ENCODE data around the gene GPR17. TPM values are rescaled to one million over a fixed set of nuclear protein-coding genes. Genes with fewer than 3 reads are reported as not detected.

The GPR17 gene
- total and polyA plus RNA-seq, 2 donors (not counting 1 experiment from before 2014, with no cell fraction given): 0.06 TPM; not detected in 1

DNA sequence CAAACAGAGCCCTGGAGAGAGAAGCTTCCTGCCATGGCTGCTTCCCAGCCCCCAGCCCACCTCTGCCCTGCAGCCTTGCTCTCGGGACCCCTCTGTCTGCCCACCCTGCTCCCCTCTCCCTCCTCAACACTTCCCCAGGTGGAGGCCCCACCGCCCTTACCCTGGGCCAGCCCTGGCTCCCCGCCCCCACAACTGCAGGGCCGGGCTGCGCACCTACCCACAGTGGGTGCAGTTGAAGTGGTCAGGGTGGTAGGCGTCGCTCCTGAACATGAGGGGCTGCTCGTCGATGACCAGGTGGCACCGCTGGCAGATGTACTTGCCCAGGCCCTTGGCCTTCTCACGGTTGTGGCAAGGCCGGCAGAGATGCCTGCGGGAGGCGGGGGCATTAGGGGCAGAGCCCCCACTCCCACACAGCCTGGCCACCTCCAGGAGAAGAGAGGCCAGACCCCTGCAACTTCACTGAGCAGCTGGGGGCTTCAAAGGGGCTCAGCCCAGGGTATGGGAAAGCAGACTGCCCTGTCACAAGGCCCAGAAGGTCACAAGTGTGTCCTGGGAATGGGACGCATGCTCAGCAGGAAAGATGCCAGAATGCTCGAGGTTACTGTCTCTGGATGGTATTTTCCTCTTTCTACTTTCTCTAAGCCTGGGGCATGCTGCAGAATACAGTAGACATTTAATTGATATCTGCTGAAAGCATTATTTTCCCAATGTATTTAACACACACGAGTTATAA, 3.1 kb upstream of the GPR17 start:
- H3K9me3 ChIP-seq (ENCODE audit: control extremely low read depth in 1 of 3, control insufficient read depth in 2 of 3, insufficient read depth in 1 of 3, low read length in 2 of 3): no peaks in the 10 kb centered on the region
- intact Hi-C loops (cut with micrococcal nuclease): no loop called here
- H3K27me3 Mint-ChIP-seq: no peaks in the 10 kb centered on the region
- whole genome bisulfite sequencing (ENCODE audit: insufficient coverage): 100% methylated on average over 15 of the region's 17 CpGs
- peaks cover 44 to 64% of the 10 kb centered on the region in 2 donors for H3K4me1 ChIP-seq (ENCODE audit: control insufficient read depth in 2 of 2, insufficient read depth in 2 of 2, low read length in 2 of 2)
- no peaks in the 10 kb centered on the region for H3K36me3 ChIP-seq (replicated peaks in 1 of 2; ENCODE audit: control extremely low read depth in 1 of 2, control insufficient read depth in 1 of 2, extremely low read depth in 1 of 2, insufficient read depth in 2 of 2, low read length in 1 of 2)
- no peak for DNase-seq
- no peaks in the 10 kb centered on the region for H3K79me2 ChIP-seq (ENCODE audit: control insufficient read depth, insufficient read depth, low read length)
- no peak overlapping the region for H3K4me2 ChIP-seq (replicated peaks; ENCODE audit: low read depth, low read length, poor library complexity, severe bottlenecking)
- no peak for ATAC-seq (ENCODE audit: low read depth)
- ChIA-PET POLR2A (no interaction called here), CTCF (interaction anchor here (19.3 kb wide), 1 partner anchor 50 kb away, joined by 553 read pairs; no protein-coding TSS in a partner anchor)
- H3K4me3 ChIP-seq (ENCODE audit: control extremely low read depth in 1 of 5, extremely low read depth in 1 of 5, insufficient read depth in 1 of 5, low read depth in 2 of 5, low read length in 4 of 5): no peak overlapping the region
- H3K27me3 ChIP-seq (replicated peaks in 1 of 4; ENCODE audit: control extremely low read depth in 1 of 4, control insufficient read depth in 3 of 4, insufficient read depth in 4 of 4, low read length in 3 of 4): no peaks in the 10 kb centered on the region
- H3K9me3 Mint-ChIP-seq (ENCODE audit: insufficient read depth): no peaks in the 10 kb centered on the region
- H3K4me3 Mint-ChIP-seq: peak overlapping the region; percentile 10
- H2AFZ ChIP-seq (ENCODE audit: insufficient read depth, low read depth, low read length, poor library complexity, severe bottlenecking): peak overlapping the region; percentile 75
- peaks cover 61% of the 10 kb centered on the region for H3K4me1 Mint-ChIP-seq
- H3K27ac Mint-ChIP-seq: peak overlapping the region; percentile 81
- H3K9ac ChIP-seq (ENCODE audit: low read length): no peak overlapping the region
- H3K27ac ChIP-seq (ENCODE audit: low read length in 2 of 2): peak overlapping the region in 1 of 2 donors; percentile 23
- TF ChIP-seq EZH2 (IDR thresholded peaks at IDR 0.05; ENCODE audit: borderline replicate concordance, insufficient read depth, low read depth, low read length, poor library complexity, severe bottlenecking): no peak
- TF ChIP-seq, protein P1, sequence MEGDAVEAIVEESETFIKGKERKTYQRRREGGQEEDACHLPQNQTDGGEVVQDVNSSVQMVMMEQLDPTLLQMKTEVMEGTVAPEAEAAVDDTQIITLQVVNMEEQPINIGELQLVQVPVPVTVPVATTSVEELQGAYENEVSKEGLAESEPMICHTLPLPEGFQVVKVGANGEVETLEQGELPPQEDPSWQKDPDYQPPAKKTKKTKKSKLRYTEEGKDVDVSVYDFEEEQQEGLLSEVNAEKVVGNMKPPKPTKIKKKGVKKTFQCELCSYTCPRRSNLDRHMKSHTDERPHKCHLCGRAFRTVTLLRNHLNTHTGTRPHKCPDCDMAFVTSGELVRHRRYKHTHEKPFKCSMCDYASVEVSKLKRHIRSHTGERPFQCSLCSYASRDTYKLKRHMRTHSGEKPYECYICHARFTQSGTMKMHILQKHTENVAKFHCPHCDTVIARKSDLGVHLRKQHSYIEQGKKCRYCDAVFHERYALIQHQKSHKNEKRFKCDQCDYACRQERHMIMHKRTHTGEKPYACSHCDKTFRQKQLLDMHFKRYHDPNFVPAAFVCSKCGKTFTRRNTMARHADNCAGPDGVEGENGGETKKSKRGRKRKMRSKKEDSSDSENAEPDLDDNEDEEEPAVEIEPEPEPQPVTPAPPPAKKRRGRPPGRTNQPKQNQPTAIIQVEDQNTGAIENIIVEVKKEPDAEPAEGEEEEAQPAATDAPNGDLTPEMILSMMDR (IDR thresholded peaks at IDR 0.05): no peak
- H4K20me1 ChIP-seq (ENCODE audit: control insufficient read depth, insufficient read depth, low read length, poor library complexity, severe bottlenecking): no peaks in the 10 kb centered on the region

DNA sequence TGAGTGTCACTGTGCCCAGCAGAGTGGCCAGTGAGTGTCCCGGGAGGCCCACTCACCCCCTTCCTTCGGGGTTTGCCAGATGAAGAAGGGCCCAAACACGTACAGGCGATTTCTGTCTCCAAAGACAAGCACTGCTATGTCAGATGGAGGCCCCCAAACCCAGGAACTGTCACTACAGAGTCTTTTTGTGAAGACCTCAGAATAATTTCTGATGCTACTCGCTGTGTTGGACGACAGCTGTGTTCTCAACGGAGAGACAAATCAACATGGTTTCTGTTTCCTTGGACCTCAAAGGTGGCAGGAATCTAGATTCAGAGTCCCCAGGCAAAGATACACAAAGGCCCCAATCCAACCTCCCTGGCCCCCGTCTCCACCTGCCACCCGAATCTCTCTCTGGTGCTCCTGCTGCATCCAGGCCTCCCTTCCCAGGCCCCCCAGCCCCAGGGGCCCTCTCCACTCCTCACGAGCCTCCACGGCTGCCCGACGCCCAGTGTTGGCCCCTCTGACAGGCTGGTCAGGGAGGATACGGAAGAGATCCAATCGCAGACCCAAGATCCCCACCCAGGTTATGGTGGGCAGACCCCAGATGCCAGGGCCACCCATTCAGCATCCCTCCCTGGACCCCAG, 2.4 kb upstream of the GPR17 start:
- POLR2A ChIA-PET: interaction anchor here (0.6 kb wide), 1 partner anchor 55 kb away, joined by 3 read pairs; no protein-coding TSS in a partner anchor
- H3K27ac Mint-ChIP-seq: peak overlapping the region; percentile 81
- H3K4me1 Mint-ChIP-seq: peaks cover 61% of the 10 kb centered on the region
- WGBS (ENCODE audit: insufficient coverage): 96% methylated on average over 15 of the region's 15 CpGs
- CTCF ChIA-PET: interaction anchor here (19.3 kb wide), 1 partner anchor 51 kb away, joined by 553 read pairs; no protein-coding TSS in a partner anchor
- ATAC-seq (ENCODE audit: low read depth) (no peak), DNase-seq (no peak)
- H3K9ac ChIP-seq (ENCODE audit: low read length): no peak overlapping the region
- no peak overlapping the region for H2AFZ ChIP-seq (ENCODE audit: insufficient read depth, low read depth, low read length, poor library complexity, severe bottlenecking)
- H3K79me2 ChIP-seq (ENCODE audit: control insufficient read depth, insufficient read depth, low read length): no peaks in the 10 kb centered on the region
- peaks cover 37 to 63% of the 10 kb centered on the region in 2 donors for H3K4me1 ChIP-seq (ENCODE audit: control insufficient read depth in 2 of 2, insufficient read depth in 2 of 2, low read length in 2 of 2)
- TF ChIP-seq, protein P1 (IDR thresholded peaks at IDR 0.05): no peak
- no peak for TF ChIP-seq EZH2 (IDR thresholded peaks at IDR 0.05; ENCODE audit: borderline replicate concordance, insufficient read depth, low read depth, low read length, poor library complexity, severe bottlenecking)
- no peaks in the 10 kb centered on the region for H3K36me3 ChIP-seq (replicated peaks in 1 of 2; ENCODE audit: control extremely low read depth in 1 of 2, control insufficient read depth in 1 of 2, extremely low read depth in 1 of 2, insufficient read depth in 2 of 2, low read length in 1 of 2)
- H3K27me3 Mint-ChIP-seq: no peaks in the 10 kb centered on the region
- no peaks in the 10 kb centered on the region for H4K20me1 ChIP-seq (ENCODE audit: control insufficient read depth, insufficient read depth, low read length, poor library complexity, severe bottlenecking)
- H3K27me3 ChIP-seq (replicated peaks in 1 of 4; ENCODE audit: control extremely low read depth in 1 of 4, control insufficient read depth in 3 of 4, insufficient read depth in 4 of 4, low read length in 3 of 4): no peaks in the 10 kb centered on the region
- H3K9me3 Mint-ChIP-seq (ENCODE audit: insufficient read depth): no peaks in the 10 kb centered on the region
- H3K9me3 ChIP-seq (ENCODE audit: control extremely low read depth in 1 of 3, control insufficient read depth in 2 of 3, insufficient read depth in 1 of 3, low read length in 2 of 3): no peaks in the 10 kb centered on the region
- H3K27ac ChIP-seq (ENCODE audit: low read length in 2 of 2): no peak overlapping the region
- no peak overlapping the region for H3K4me3 ChIP-seq (ENCODE audit: control extremely low read depth in 1 of 5, extremely low read depth in 1 of 5, insufficient read depth in 1 of 5, low read depth in 2 of 5, low read length in 4 of 5)
- intact Hi-C loops (cut with micrococcal nuclease): no loop called here
- H3K4me2 ChIP-seq (replicated peaks; ENCODE audit: low read depth, low read length, poor library complexity, severe bottlenecking): no peak overlapping the region
- H3K4me3 Mint-ChIP-seq: no peak overlapping the region

Data from B cell (primary cell).